Stimulated activated CD4-positive, alpha-beta T cell treated with anti-CD3 and anti-CD28 coated beads, Interleukin-1b, Interleukin-23, amount 100 ng/mL, for 4 hours (primary cell): Measurements from ENCODE around the gene ANXA2.
"Not testable (repeated sequence)": the region's sequence is repeated elsewhere in the genome, so short reads cannot be mapped to it uniquely, and the experiment has no call there.

Experiments used
- DNase-seq, 2 donors: peaks; one replicate each; pipeline ENCODE4 v3.0.0-alpha.2; 2020; ENCODE audit warnings: low read depth in 2 of 2

The ANXA2 gene

DNA sequence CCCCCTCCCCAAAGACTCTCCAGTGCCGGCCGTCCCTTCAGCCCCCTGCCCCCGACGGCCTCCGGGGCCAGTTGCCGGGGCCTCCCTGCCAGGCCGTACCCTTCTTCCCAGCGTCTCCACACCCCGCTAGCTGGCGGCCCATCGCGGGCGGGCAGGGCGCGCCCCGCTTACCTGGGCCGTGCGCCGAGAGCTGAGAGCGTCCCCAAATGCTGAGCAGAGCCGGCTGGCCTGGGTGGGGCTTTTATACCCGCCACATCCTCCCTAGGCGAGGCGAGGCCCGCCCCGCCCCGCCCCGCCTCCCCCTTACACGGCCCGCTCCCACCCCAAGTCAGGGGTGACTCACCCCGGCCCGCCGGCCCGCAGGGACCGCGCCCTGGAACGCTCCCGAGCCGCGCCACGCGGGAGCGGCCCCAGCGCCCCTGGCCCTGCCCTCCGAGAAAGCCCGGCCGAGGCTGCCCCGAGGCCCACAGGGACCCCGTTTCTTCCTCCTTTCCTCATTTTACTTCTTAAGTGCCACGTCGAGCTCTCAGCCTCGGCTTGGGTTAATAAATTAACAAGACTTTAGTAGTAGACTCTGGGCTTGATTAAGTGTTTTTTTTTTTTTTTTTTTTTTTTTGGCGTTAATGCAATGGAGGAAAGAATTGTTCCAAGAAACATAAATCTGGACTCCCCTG, at the start of gene ANXA2:
TSS of gene ANXA2 (minus strand) at position 215 of the 674 bp plus-strand sequence. CDS start 11,911 bp downstream, outside the sequence.
- peak; percentile 73 to 76 for DNase-seq

DNA sequence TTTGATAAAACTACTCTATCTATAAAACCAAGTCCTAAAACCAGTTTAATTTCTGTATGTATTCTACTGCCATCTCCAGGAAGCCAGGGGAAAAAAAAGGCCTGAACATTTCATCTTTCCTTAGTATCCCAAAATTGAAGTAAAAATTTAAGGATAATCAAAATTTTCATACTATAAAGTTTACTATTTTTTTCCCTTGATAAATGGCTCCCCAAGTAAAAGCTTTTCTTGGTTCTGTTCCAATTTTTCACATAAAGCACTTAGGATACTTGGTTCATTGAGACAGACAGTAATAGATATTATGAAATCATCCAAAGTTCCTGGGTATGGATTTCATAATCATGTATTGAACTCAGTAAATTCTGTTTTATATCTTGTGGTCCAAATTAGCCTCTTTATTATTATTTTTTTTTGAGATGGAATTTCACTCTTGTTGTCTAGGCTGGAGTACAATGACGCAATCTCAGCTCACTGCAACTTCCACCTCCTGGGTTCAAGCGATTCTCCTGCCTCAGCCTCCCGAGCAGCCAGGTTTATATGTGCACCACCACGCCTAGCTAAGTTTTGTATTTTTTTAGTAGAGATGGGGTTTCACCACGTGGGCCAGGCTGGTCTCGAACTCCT, 46.6 kb upstream of the ANXA2 start:
- DNase-seq: no peak

DNA sequence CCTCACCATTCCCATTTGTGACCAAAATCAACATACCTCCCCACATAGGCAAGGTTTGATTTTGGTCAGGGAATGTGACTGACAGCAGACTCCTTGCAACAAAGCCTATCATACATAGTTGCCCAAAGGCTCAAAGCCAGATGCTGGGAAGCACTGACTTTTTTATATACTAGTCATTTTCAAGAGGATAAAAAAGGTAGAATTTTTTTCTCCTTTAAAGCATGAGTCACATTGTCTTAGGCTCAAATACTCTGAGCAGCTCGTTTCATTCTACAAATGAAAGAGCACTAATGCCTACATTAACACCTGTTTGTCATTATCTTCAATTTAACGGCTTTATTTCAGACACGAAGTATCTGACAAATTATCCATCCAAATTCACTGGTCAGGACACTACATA, 45.0 kb upstream of the ANXA2 start:
- DNase-seq: no peak

DNA sequence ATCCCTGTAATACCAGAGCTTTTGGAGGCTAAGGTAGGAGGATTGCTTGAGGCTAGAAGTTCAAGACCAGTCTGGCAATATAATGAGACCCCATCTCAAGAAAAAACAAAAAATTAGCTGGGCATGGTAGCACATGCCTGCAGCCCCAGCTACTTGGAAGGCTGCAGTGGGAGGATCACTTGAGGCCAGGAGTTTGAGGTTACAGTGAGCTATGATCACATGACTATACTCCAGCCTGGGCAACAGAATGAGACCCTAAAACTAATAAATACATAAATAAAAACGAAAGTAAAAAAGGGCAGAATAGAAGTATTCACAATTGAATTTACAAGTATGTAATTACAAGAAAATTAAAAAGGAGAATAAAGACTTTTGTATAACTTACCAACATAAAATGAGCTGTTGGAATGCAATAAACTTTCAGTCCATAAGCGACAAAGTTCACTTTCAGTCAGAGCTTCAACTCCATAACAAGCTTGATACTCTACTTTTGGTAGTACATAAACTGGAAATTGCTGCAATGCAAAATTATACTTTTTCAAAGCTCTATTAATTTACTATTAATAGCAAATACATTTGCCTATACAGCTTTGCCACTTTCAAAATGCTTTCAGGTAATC, 44.4 kb upstream of the ANXA2 start:
- no peak for DNase-seq

DNA sequence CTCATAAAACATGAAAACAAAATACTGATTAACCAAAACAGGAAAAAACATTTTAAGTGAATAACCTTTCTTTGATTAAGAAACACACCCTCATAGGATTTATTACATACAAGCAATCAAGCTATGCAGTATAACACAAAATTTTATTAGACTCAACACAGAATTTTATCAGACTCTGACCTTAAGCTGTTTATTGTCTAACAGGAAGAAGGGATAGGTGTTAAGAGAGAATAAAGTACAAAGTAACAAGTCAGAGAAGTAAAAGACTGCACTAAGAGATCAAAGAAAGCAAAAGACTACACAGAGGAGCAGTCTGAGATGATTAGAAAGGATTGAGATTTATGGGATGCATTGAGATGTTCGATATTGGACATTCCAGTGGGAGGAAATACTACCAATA, 43.5 kb upstream of the ANXA2 start:
- no peak for DNase-seq

DNA sequence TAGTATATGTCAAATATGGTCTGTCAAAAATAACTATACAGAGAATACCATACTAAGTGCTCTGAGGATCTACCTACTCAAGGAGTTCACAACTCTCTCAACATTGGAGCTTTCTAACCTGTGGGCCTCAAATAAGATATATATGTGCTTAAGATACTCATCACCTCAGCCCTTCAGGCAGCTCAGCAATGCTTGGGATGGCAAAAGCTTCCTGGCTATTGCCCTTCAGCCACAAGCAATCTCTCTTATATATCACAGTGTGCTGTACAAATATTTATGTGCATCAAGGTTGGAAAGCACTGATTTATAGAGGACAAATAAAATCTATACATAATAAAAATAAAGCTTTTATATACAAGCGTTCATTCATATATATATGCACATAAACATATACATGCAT, 40.9 kb upstream of the ANXA2 start:
- no peak for DNase-seq

DNA sequence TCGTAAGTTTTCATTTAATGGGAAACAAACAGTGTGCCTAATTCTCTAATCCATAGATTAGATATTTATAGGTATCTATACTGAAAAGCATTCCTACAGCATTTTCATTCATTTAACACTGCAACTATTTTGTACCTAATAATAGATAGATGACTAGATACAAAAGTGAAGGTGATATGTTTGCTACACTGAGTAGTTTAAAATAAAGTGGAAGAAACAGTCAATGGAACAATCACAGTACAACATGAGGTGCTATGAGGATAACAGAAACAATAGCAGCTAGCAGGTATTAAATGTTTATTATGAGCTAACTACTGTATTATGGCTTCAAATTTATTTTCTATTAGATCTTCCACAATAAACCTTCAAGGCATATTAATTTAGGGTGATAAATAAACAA, 31.1 kb upstream of the ANXA2 start:
- DNase-seq: no peak

DNA sequence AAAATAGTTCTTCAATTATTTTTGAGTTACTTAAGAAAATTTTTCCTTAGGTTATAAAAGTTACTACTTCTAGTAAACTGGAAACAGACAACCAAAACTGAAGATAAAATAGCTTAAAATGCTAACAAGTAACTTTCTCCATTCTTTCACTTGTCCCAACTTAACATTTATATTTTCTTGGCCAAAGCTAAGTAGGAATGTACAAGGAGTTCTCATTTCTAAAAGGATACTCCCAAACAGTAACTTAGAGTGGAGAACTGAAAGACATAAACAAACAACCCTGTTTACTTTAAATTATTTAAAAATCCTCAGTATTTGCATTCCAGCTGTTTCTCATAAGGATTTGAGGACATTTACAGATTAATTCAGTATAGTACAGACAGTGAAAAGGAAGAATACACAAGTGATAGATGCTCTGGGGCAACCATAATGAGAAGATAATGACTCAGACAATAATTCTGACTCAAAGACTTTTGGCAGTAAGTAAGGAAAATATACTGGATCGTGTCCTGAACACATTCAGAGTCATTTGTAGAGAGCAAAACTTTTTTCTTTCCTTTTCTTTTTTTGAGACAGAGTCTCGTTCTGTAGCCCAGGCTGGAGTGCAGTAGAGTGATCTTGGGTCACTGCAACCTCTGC, 29.2 kb upstream of the ANXA2 start:
- no peak for DNase-seq

DNA sequence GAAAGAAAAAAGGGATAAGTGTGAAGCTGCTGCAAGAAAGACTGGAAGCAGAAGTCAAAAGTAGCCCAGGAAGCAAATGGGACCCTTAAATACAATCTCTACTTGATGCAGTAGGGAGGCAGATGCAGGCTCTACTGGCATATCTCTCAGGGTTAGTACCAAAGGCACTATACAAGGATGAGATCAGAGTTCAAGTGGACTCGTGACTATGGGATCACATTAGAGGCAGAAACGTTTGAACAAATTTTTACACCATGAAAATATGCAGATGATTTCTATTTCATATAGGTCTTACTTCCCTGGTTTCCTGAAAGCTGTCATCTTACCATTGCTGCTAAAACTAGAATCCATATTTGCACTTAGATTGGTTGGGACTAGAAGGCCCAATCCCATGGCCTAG, 27.7 kb upstream of the ANXA2 start:
- DNase-seq: no peak

DNA sequence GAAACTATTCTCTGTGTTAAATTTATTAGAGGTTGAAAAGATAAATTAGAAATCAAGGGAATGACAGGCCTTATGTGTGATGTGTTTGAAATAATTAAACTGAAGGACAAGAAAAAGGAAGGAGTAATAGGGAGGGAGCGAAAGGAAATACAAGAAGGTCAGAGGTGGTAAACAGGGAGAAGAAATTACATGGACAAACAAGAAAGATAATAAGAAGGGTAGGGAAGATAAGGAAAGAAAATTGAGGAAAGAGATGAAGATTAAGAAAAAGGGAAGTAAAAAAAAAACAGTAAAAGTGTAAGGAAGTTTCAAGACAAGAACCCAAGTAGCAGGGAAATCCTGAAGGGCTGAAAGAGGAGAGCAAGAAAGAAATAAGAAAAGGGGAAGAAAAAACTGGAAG, 26.2 kb upstream of the ANXA2 start:
- DNase-seq: no peak

DNA sequence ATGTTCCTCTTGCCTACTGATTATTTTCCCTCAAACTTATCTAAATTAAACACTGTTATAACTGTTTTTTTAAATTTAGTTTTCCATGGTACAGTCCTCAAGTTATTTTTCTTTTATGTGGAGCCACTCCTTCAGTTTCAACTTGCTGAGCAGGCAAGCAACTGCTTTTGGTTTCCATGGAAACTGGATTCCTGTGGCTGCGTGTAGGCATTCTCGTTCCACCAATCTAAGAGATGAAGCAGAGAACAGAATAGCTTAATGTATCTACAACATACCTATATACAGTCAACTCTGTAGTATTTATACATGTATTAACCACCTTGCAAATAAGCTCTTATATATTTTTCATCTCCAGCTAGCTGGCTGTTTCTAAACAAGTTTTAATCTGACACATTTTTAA, 25.8 kb upstream of the ANXA2 start:
- DNase-seq: no peak

DNA sequence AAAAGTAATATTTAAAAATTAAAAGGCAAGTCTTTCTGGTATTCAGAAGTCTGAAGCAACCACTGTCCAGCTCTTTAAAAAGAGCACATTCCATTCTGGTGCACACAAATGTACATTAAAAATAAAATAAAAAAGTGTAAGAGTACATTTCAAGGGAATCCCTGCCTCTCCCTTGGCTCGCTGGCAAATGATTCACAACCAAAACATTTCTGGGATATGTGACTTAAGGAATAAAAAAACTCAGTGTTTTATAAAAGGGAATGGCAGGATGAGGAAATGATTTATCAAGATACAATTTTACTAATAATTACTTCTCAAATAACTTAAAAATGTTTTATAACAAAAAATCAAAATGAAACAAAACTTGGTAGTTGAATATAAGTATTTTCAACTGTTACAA, 23.8 kb upstream of the ANXA2 start:
- DNase-seq: no peak

DNA sequence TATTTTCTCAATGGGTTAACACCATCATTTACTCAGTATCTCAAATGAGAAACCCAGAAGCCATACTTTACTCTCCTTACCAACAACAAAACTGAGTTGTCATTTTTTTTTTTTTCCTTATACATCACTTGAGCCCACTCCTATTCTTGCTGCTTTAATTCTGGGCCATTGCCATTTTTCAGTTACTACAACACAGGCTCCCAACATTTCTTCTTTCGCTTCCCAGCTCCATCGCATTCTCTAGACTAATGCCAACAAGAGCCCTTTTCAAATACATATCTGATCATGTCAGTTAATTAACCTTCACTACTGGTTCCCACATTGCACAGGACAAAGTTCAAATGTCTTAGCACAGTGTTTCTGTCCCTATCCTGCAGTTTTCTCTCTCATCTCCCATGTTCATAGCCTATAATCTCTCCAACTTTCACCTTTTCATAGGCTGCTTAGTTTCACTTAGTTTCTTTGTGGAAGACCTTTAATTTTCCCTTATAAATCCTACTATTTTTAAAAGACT, 22.5 kb upstream of the ANXA2 start:
- no peak for DNase-seq

DNA sequence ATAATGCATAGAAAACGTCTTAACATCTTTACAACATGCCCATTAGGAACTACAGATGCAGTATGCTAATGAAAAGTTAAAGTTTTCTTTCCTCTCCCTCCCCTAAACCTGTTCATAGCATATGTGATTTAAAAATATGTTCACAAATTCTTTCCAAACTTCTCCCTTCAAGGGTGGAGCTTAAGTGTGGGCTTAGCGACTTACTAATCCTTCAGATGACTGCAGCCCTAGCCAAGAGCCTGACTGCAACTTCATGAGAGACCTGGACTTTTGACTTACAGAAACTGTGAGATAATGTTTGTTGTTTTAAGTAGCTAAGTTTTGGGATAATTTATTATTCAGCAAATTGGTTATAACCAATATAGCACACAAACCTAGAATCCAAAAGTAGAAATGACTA, 22.0 kb upstream of the ANXA2 start:
- DNase-seq: no peak

DNA sequence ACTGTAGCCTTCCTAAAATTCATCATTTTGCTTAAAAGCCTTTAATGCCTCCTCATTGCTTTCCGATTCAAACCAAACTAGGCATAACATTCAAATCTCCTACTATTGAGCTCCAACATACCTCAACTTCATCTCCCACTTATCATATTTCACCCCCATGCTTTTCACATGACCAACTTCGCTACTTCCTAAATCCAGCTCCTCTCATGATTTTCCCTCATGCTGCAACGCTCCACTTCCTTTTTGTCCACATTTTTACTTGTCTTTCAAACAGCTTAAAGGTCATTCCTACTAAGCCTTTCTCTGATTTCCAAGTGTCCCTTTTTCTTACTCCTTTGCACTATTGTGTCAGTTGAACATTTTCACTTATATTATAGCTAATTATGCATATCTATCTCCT, 20.3 kb upstream of the ANXA2 start:
- no peak for DNase-seq

DNA sequence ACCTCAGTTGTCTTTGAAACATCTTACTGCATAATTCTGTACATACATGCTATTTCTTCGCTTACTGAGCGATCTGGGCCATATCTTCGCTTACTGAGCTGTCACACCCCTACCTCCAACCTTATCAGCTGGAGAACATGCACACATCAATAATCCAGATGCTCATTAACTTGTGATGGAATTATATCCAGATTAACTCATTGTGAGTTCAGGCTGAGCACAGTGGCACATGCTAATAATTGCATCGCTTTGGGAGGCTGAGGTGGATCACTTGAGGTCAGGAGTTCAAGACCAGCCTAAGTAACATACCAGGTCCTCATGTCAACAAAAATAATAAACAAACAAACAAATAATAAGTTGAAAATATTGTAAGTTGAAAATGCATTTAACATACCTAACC, 19.3 kb upstream of the ANXA2 start:
- no peak for DNase-seq

DNA sequence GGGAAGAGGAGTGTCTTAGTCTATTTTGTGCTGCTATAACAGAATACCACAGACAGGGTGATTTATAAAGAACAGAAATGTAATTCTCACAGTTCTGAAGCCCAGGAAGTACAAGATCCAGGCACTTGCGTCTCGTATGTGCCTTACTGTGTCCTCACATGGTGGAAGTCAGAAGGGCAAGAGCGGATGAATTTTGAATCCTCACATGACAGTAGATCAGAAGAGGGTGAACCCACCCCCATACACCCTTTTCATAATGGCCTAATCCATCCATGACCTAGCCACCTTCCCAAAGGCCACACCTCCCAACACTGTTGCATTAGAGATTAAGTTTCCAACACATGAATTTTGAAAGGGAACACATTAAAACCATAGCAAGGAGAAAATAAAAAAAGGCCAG, 18.7 kb upstream of the ANXA2 start:
- DNase-seq: no peak

DNA sequence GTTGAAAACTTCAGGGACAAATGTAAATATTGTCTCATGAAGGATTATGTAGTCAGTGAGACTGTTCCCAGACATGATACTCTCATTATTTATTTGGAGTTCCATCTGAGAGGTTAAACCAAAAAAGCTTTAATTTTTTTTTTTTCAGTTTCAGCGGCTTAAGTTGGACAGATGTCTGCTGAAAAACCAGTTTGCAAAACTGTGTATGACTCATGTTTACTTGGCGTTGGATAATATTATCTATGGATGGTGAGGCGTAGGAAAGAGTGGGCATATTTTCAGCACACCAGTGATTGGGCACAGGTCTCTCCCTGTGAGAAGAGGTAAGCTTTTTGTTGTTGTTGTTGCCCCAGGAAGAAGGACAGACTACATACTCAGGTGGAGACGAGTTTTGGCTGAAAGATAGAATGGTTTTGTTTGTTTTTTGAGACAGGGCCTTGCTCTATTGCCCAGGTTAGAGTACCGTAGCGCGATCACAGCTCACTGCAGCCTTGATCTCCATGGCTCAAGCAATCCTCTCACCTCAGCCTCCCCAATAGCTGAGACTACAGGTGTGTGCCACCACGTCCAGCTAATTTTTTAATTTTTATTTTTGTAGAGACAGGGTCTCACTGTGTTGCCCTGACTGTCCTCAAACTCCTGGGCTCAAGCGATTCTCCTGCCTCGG, 16.4 kb upstream of the ANXA2 start:
- no peak for DNase-seq

DNA sequence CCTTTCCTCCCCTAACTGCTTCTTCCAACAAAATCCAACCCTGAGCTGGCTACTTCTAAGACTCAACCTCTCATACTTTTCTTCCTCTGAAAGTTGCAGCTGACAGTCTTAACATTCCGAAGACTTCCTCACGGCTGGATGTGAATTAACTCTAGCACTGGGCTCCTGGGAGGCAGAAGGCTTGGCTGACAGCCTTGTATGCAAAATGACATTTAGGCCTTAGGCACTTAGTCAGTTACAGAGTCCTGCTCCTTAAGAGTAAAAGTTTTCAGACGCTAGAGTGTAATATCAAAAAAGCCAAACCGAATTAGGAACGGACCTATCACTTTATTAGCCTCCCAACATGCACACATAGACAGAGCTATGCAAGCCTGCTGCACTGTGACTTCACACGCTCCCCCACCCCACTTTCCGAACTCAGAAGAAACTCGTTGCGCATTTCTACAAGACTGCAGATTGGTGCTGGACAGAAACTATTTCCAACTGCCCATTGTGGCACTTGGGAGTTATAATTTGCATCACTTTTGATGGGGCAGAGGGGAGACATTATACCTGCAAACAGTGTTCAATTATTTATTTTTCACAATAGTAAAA, 15.5 kb upstream of the ANXA2 start:
- no peak for DNase-seq

DNA sequence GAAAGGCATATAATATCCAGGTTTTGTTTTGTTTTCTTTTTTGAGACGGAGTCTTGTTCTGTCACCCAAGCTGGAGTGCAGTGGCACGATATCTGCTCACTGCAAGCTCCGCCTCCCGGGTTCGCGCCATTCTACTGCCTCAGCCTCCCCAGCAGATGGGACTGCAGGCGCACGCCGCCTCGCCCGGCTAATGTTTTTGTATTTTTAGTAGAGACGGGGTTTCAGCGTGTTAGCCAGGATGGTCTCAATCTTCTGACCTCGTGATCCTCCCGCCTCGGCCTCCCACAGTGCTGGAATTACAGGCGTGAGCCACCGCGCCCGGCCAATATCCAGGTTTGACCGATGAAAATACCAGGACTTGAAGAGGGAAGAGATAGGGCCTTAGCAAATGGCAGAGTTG, 15.0 kb upstream of the ANXA2 start:
- not testable (repeated sequence) for DNase-seq

DNA sequence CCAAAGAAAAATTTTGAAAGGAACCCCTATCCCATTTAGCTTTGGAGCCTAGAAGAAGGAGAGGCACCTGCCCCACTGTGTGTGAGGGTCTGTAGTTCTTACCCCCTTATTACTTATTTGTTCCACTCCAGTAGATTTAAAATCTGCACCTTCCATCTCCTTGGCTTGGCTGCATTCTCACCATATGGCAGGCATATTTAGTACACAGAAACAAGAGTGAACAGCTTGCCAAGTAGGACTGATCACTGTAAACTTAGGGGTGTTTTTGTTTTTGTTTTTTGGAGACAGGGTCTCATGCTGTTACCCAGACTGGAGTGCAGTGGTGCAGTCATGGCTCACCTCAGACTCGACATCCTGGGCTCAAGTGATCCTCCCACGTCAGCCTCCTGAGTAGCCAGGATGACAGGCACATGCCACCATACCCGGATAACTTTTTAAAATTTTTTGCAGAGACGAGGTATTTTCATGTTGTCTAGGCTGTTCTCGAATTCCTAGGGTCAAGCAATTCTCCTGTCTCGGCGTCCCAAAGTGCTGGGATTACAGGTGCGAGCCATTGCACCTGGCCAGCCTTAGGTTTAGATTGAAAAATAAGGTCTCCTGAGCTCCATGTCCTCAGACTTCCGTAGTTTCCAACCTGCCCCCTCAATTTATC, 14.1 kb upstream of the ANXA2 start:
- no peak for DNase-seq
